A549 (cell line): Measurements from ENCODE around the gene BLID. TPM values are rescaled to one million over a fixed set of nuclear protein-coding genes. Genes with fewer than 3 reads are reported as not detected.

Experiments used
- ATAC-seq, 2 experiments: fragments of 200-7000 bp in 1 of 2; fragments of >200 bp in 1 of 2; cut with Nextera tagmentation in 1 of 2; cut with Tn5 transposase in 1 of 2; 3 replicates each; pipeline versions ENCODE4 v1.8.0 to v1.9.1; 2018 to 2020; ENCODE audit warnings: mild to moderate bottlenecking in 1 of 2, moderate library complexity in 1 of 2
- CTCF ChIA-PET: fragments of 300-600 bp; sonication (Branson Sonifier 250); formaldehyde crosslinking; extraction: SDS; loops from one replicate; lab custom pipeline; 2021; ENCODE audit warnings: antibody characterized with exemption, inconsistent platforms; lab: Yijun Ruan, JAX
- POLR2A ChIA-PET: fragments of 350-600 bp; formaldehyde crosslinking; extraction: SDS; loops from one replicate; lab custom pipeline; 2021; ENCODE audit warnings: antibody characterized with exemption, inconsistent platforms; lab: Yijun Ruan, JAX
- DNase-seq, 2 experiments: peaks; one replicate each; pipeline versions ENCODE4 v3.0.0 to v3.0.0-alpha.2; 2011 to 2016; ENCODE audit warnings: low read depth in 1 of 2, low spot score in 1 of 2
- FAIRE-seq: peaks from 2 replicates; lab custom pipeline; 2011; peaks lifted over from hg19 to GRCh38; lab: Jason Lieb, UNC
- H3K27ac ChIP-seq, 2 experiments: fragments of >200 bp; sonication (Bioruptor Twin); formaldehyde crosslinking; 3 replicates each; pipeline ENCODE4 v1.5.1; 2016 to 2017
- H3K4me1 ChIP-seq: fragments of >200 bp; sonication (Bioruptor Twin); formaldehyde crosslinking; 3 replicates; pipeline ENCODE4 v1.6.1; 2016
- H3K4me2 ChIP-seq: fragments of >200 bp; sonication (Bioruptor Twin); formaldehyde crosslinking; 3 replicates; pipeline ENCODE4 v1.6.1; 2016
- H3K4me3 ChIP-seq: fragments of >200 bp; sonication (Bioruptor Twin); formaldehyde crosslinking; 3 replicates; pipeline ENCODE4 v1.5.1; 2016
- H3K9me3 ChIP-seq: fragments of >200 bp; sonication (Bioruptor Twin); formaldehyde crosslinking; 3 replicates; pipeline ENCODE4 v1.6.1; 2016
- BHLHE40 ChIP-seq: IDR thresholded peaks from 2 replicates; pipeline ENCODE4 v1.6.1; 2012; ENCODE audit warnings: low read depth, low read length, inconsistent platforms
- EP300 ChIP-seq, 2 experiments: fragments of >200 bp; sonication (Bioruptor Twin); formaldehyde crosslinking; IDR thresholded peaks; 2 replicates in 1 of 2; 3 replicates in 1 of 2; pipeline ENCODE4 v1.6.1; 2016 to 2017
- FOSL2 ChIP-seq, 2 experiments: fragments of 450-650 bp in 1 of 2; fragments of >200 bp in 1 of 2; sonication (Bioruptor Twin) in 1 of 2; formaldehyde crosslinking; IDR thresholded peaks; 2 replicates each; pipeline versions ENCODE4 v1.5.0 to v1.6.1; 2016 to 2020; ENCODE audit warnings: mild to moderate bottlenecking in 1 of 2, moderate library complexity in 1 of 2
- HES2 ChIP-seq: fragments of >200 bp; sonication (Bioruptor Twin); formaldehyde crosslinking; IDR thresholded peaks from 2 replicates; pipeline ENCODE4 v1.6.1; 2016
- HOXB13 ChIP-seq: fragments of 250-450 bp; sonication (Bioruptor Pico); IDR thresholded peaks from 2 replicates; pipeline ENCODE4 v1.5.0; 2020; ENCODE audit warnings: low read depth, mild to moderate bottlenecking, moderate library complexity
- JUN ChIP-seq, 2 experiments: fragments of >200 bp; sonication (Bioruptor Twin); formaldehyde crosslinking; IDR thresholded peaks; 2 replicates in 1 of 2; 3 replicates in 1 of 2; pipeline ENCODE4 v1.6.1; 2016 to 2017
- MAFK ChIP-seq: fragments of 450-650 bp; IDR thresholded peaks from 2 replicates; pipeline ENCODE4 v1.6.1; 2014; ENCODE audit not compliant: partially characterized antibody
- MAZ ChIP-seq: fragments of 150-350 bp; IDR thresholded peaks from 2 replicates; pipeline ENCODE4 v1.6.1; 2014; ENCODE audit warnings: antibody characterized with exemption, low read depth, low read length, borderline replicate concordance
- NFE2L2 ChIP-seq: fragments of 150-350 bp; conservative IDR thresholded peaks from 2 replicates; pipeline ENCODE4 v1.6.1; 2014; ENCODE audit warnings: low read length
- NPAS2 ChIP-seq: fragments of 250-450 bp; sonication (Bioruptor Pico); IDR thresholded peaks from 2 replicates; pipeline ENCODE4 v1.8.0; 2022; ENCODE audit warnings: mild to moderate bottlenecking, moderate library complexity, borderline replicate concordance
- POLR2A ChIP-seq: IDR thresholded peaks from 2 replicates; pipeline ENCODE4 v1.6.1; 2012; ENCODE audit warnings: mild to moderate bottlenecking, low read length
- RAD21 ChIP-seq, 2 experiments: fragments of >200 bp in 1 of 2; sonication (Bioruptor Twin) in 1 of 2; formaldehyde crosslinking in 1 of 2; IDR thresholded peaks in 1 of 2; conservative IDR thresholded peaks in 1 of 2; 2 replicates in 1 of 2; 3 replicates in 1 of 2; pipeline ENCODE4 v1.6.1; 2012 to 2018; ENCODE audit warnings: inconsistent platforms in 1 of 2
- RCOR1 ChIP-seq: fragments of 150-350 bp; IDR thresholded peaks from 2 replicates; pipeline ENCODE4 v1.6.1; 2014; ENCODE audit warnings: antibody characterized with exemption, low read length, low read depth
- RFX5 ChIP-seq: fragments of 450-650 bp; IDR thresholded peaks from 2 replicates; pipeline ENCODE4 v1.7.1; 2014; ENCODE audit warnings: antibody characterized with exemption, mild to moderate bottlenecking, moderate library complexity
- TP53 ChIP-seq: fragments of 250-450 bp; sonication (Bioruptor Pico); IDR thresholded peaks from 2 replicates; pipeline ENCODE4 v1.5.0; 2021; ENCODE audit warnings: mild to moderate bottlenecking, moderate library complexity
- ZNF302 ChIP-seq: fragments of 250-450 bp; sonication (Bioruptor Pico); IDR thresholded peaks from 2 replicates; pipeline ENCODE4 v1.9.0; 2021; ENCODE audit warnings: inconsistent platforms, mild to moderate bottlenecking, moderate library complexity
- ZSCAN20 ChIP-seq: fragments of 250-450 bp; sonication (Bioruptor Pico); IDR thresholded peaks from 2 replicates; pipeline ENCODE4 v1.8.0; 2022; ENCODE audit warnings: mild to moderate bottlenecking, moderate library complexity
- WGBS: methylation state at CpG from one replicate; pipeline ENCODE4 v1.1.6; 2017; ENCODE audit errors: missing lambda C conversion rate; 5-methylcytosine and 5-hydroxymethylcytosine counted together
- polyA plus RNA-seq, 4 experiments: library from polyadenylated mRNA; depleted of rRNA in 3 of 4; stranded (reverse); fragments of >200 nt; fragmentation: RNase III in 1 of 4; extraction: RNeasy Plus Mini Kit Qiagen cat#74134 plus additional on column Dnase treatment in 1 of 4; gene quantifications; 2 replicates in 3 of 4; 3 replicates in 1 of 4; pipeline ENCODE4 v1.2.3, GENCODE V29; 2011 to 2017
- TF ChIP-seq, protein P1 (sequence below): fragments of >200 bp; sonication (Bioruptor Twin); formaldehyde crosslinking; IDR thresholded peaks from 3 replicates; pipeline ENCODE4 v1.6.1; 2016
- TF ChIP-seq, protein P2 (sequence below): fragments of 150-350 bp; IDR thresholded peaks from 2 replicates; pipeline ENCODE4 v1.6.1; 2014; ENCODE audit warnings: low read depth, mild to moderate bottlenecking, low read length
- TF ChIP-seq, protein P3 (sequence below): fragments of 200-600 bp; sonication (generic); IDR thresholded peaks from 2 replicates; pipeline ENCODE4 v1.6.1; 2016; ENCODE audit warnings: antibody characterized with exemption, mild to moderate bottlenecking, moderate library complexity
- TF ChIP-seq, protein P4 (sequence below): fragments of 450-650 bp; IDR thresholded peaks from 2 replicates; pipeline ENCODE4 v1.6.1; 2014; ENCODE audit warnings: antibody characterized with exemption

Gene BLID
- polyA plus RNA-seq, 2 of the 4 experiments (the other 2 are of a cell fraction), result 0.14 TPM; not detected in 1

GRCh38 chr11:122131126-122131525 is 15.1 kb upstream of the BLID start:
- Histone ChIP-seq H3K9me3 (no peaks in the 10 kb centered on the region), H3K4me2 (no peak overlapping the region), H3K4me3 (no peak overlapping the region), H3K4me1 (peaks cover 15% of the 10 kb centered on the region), H3K27ac (no peak overlapping the region)
- CTCF ChIA-PET, result no interaction called here
- no peak for DNase-seq
- POLR2A ChIA-PET, result no interaction called here
- WGBS, result 79% methylated on average over 2 of the region's 2 CpGs
- no peak for ATAC-seq
- no peak for FAIRE-seq
- TF ChIP-seq NFE2L2, result no peak
- TF ChIP-seq BHLHE40, result no peak
- TF ChIP-seq, protein P1, sequence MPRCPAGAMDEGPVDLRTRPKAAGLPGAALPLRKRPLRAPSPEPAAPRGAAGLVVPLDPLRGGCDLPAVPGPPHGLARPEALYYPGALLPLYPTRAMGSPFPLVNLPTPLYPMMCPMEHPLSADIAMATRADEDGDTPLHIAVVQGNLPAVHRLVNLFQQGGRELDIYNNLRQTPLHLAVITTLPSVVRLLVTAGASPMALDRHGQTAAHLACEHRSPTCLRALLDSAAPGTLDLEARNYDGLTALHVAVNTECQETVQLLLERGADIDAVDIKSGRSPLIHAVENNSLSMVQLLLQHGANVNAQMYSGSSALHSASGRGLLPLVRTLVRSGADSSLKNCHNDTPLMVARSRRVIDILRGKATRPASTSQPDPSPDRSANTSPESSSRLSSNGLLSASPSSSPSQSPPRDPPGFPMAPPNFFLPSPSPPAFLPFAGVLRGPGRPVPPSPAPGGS, result no peak
- no peak for TF ChIP-seq RFX5
- no peak for TF ChIP-seq FOSL2 (IDR thresholded peaks at IDR 0.05)
- no peak for TF ChIP-seq FOSL2 (CRISPR knock-in tag; IDR thresholded peaks at IDR 0.05)

GRCh38 chr11:122128146-122128545 is 12.1 kb upstream of the BLID start:
- WGBS, result 88% methylated on average over 5 of the region's 5 CpGs
- POLR2A ChIA-PET, result no interaction called here

More at GRCh38 chr11:122128146-122128545, 12.1 kb upstream of the BLID start:
- no peak for ATAC-seq
- Histone ChIP-seq H3K4me2 (no peak overlapping the region), H3K27ac (no peak overlapping the region), H3K4me1 (peaks cover 20% of the 10 kb centered on the region; the same call in 2 of the 3 replicates), H3K4me3 (no peak overlapping the region), H3K9me3 (no peaks in the 10 kb centered on the region)
- DNase-seq, result no peak
- TF ChIP-seq, protein P2, sequence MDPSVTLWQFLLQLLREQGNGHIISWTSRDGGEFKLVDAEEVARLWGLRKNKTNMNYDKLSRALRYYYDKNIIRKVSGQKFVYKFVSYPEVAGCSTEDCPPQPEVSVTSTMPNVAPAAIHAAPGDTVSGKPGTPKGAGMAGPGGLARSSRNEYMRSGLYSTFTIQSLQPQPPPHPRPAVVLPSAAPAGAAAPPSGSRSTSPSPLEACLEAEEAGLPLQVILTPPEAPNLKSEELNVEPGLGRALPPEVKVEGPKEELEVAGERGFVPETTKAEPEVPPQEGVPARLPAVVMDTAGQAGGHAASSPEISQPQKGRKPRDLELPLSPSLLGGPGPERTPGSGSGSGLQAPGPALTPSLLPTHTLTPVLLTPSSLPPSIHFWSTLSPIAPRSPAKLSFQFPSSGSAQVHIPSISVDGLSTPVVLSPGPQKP, result no peak
- TF ChIP-seq TP53 (CRISPR knock-in tag) (no peak), ZNF302 (CRISPR knock-in tag) (no peak), RFX5 (no peak), EP300 (IDR thresholded peaks at IDR 0.05) (no peak), NFE2L2 (no peak), RAD21 (conservative IDR thresholded peaks at IDR 0.05 in 1 of 2, IDR thresholded peaks at IDR 0.05 in 1 of 2) (no peak), POLR2A (no peak), MAFK (no peak), HES2 (no peak), NPAS2 (CRISPR knock-in tag) (no peak), RCOR1 (no peak), JUN (IDR thresholded peaks at IDR 0.05) (no peak), HOXB13 (CRISPR knock-in tag) (no peak), MAZ (no peak), ZSCAN20 (CRISPR knock-in tag) (no peak)
- TF ChIP-seq, protein P3, sequence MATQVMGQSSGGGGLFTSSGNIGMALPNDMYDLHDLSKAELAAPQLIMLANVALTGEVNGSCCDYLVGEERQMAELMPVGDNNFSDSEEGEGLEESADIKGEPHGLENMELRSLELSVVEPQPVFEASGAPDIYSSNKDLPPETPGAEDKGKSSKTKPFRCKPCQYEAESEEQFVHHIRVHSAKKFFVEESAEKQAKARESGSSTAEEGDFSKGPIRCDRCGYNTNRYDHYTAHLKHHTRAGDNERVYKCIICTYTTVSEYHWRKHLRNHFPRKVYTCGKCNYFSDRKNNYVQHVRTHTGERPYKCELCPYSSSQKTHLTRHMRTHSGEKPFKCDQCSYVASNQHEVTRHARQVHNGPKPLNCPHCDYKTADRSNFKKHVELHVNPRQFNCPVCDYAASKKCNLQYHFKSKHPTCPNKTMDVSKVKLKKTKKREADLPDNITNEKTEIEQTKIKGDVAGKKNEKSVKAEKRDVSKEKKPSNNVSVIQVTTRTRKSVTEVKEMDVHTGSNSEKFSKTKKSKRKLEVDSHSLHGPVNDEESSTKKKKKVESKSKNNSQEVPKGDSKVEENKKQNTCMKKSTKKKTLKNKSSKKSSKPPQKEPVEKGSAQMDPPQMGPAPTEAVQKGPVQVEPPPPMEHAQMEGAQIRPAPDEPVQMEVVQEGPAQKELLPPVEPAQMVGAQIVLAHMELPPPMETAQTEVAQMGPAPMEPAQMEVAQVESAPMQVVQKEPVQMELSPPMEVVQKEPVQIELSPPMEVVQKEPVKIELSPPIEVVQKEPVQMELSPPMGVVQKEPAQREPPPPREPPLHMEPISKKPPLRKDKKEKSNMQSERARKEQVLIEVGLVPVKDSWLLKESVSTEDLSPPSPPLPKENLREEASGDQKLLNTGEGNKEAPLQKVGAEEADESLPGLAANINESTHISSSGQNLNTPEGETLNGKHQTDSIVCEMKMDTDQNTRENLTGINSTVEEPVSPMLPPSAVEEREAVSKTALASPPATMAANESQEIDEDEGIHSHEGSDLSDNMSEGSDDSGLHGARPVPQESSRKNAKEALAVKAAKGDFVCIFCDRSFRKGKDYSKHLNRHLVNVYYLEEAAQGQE, result no peak
- TF ChIP-seq, protein P4, sequence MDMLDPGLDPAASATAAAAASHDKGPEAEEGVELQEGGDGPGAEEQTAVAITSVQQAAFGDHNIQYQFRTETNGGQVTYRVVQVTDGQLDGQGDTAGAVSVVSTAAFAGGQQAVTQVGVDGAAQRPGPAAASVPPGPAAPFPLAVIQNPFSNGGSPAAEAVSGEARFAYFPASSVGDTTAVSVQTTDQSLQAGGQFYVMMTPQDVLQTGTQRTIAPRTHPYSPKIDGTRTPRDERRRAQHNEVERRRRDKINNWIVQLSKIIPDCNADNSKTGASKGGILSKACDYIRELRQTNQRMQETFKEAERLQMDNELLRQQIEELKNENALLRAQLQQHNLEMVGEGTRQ, result no peak
- CTCF ChIA-PET, result interaction anchor here (0.7 to 1.4 kb wide), 4 partner anchors 12 to 377 kb away, joined by 3 to 5 read pairs (median 4); partner anchors contain the start of gene BLID
- no peak for FAIRE-seq
